Stimulated activated CD4-positive, alpha-beta T cell treated with anti-CD3 and anti-CD28 coated beads, Interleukin-4, amount 100 ng/mL, for 48 hours (primary cell): ENCODE measurements around the gene CACNA2D3.

Source experiments
- DNase-seq, 2 donors: peaks; one replicate each; pipeline ENCODE4 v3.0.0-alpha.2; 2020; ENCODE audit warnings: low read depth in 2 of 2

Gene CACNA2D3

GRCh38 chr3:54274607-54275006 is 152.3 kb downstream of the CACNA2D3 start:
- no peak for DNase-seq

DNA sequence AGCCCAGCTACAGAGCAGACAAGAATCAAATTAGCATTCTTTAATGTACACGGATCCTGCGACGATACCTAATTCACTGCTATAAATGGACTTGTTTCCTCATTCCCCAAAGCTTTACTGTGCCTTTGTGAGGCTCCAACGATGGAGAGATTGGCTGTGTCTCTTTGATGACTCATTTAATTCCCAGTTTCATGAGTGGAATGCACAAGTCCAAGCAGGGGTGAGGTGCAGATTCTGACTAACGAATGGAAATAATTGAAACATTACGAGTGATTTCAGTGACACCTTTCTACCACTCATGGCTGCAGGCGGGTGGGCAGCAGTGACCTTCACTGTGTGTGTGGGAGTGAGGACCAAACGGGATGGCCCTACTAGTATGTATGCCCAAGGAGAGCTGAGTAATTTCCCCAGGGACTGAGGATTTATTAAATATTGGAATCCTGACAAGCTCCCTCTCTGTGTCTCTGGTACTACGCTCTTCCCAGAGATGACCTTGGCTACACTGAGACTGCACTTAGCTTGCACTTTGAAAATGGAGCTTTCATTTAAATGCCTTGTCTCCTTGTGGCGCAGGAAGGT is 156.7 kb downstream of the CACNA2D3 start:
- no peak for DNase-seq

DNA sequence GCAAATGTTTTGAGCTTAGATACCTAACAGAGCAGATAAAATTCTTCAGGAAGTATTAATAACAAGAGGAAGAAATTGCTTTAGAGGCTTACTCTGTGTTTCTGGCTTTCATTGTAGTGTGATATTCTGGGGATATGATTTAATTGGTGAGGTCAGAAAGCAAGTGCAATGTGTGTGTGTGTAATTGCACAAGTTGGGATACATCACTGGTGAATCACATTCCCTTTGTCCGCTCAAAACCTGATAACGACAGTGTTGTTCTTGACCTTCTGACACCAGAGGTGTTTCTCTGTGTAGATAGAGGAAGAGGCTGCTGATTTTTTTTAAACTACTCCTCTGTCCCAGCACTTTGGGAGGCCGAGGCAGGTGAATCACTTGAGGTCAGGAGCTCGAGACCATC is 161.1 kb downstream of the CACNA2D3 start:
- DNase-seq: no peak

DNA sequence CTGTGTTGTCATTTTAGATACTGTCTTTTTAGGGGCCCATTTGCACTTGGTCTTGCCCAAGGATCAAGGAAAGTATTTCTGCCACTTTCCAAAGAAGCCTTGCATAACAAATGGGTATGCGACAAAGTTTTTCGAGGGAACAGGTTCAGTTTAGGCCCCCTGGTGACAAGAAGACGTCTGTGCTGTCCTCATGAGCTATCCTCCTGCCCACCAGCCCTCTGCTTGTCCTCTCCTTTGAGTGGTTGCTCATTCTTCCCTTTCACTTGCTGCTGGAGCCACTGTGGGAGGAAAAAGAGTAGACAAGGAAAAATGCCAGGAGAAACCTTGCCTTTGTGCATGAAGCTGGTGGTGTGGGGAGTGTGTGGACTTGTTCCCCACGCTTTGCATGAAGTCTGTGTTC is 171.9 kb downstream of the CACNA2D3 start:
- DNase-seq: no peak

DNA sequence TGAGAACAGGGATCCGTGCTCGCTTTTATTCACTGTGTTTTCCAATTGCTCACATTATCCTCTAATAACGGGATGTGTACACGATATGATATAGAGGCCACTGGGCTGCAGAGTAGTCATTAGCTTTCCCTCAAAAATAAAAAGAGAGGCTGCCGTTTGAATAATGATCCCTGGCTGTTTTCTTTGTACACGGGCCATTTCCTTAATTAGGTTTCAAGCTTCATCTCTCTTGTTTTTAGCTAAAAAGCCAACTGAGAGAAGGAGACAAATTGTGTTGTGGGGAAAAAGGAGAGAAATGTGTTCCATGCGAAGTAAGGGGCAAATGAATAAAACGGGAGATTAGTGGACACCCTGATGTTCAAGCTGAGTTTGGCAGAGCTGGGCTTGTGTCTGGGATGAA is 174.2 kb downstream of the CACNA2D3 start:
- DNase-seq: no peak

- no peak for DNase-seq
These were observed 177.0 kb downstream of the CACNA2D3 start for GRCh38 chr3:54299169-54299935.

DNA sequence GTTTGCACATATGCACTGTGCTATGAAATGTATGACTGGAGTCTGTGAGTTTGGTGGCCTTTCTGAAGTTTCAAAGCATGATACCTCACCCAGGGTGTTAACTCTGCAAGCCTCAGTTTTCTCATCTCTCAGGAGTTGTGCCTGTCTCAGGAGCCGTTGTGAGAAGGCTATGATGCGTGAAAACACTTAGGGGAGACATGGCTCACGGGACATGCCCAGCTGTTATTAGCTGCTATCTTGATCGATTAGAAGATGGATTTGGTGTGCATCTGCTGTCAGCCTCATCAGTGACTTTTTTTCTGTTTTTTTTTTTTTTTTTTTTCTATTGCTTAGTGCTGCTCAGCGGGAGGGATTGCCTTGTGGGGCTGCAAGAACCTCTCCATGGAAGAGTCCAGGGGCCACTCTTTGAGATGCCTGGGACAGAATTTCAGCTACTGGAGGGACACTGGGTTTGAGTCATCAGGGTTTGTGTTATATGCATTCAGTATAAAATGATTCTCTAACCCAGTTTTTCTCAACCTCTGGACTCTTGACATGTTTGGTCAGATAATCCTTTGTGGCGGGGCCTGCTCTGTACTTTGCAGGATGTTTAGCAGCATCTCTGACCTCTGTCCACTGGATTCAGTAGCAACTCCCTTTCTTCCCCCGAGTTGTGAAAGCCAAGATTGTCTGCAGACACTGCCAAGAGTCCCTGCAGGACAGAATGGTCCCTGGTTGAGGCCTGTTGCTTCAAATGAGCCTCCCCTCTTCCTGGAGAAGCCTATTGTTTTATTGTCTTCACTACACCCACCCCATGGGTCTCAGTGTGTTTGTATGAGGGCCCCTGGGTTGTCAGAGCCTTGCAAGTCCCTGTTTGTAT is 181.4 kb downstream of the CACNA2D3 start:
- DNase-seq: no peak

DNA sequence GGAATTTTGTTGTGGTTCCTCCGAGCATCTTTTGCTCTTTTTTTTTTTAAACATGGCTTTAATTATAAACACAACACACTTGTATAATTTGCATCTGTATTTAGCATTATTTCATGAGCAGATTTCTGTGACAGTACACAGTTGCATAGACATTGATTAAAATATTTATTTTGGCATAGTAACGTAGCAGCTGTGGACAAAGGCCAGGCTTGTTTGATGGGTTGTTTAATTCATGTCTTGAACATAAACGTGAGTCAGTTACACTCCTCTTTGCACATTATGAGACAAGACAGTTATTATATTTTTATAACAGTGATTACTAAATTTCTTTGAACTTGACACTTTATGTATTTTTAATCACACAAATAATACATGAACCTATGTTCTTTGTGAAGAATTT is 182.5 kb downstream of the CACNA2D3 start:
- DNase-seq: no peak

GRCh38 chr3:54305409-54306099 is 183.2 kb downstream of the CACNA2D3 start:
- DNase-seq: no peak

GRCh38 chr3:54307566-54308180 is 185.3 kb downstream of the CACNA2D3 start:
- DNase-seq: no peak

- DNase-seq: no peak
These were observed 187.2 kb downstream of the CACNA2D3 start for GRCh38 chr3:54309601-54310000.

DNA sequence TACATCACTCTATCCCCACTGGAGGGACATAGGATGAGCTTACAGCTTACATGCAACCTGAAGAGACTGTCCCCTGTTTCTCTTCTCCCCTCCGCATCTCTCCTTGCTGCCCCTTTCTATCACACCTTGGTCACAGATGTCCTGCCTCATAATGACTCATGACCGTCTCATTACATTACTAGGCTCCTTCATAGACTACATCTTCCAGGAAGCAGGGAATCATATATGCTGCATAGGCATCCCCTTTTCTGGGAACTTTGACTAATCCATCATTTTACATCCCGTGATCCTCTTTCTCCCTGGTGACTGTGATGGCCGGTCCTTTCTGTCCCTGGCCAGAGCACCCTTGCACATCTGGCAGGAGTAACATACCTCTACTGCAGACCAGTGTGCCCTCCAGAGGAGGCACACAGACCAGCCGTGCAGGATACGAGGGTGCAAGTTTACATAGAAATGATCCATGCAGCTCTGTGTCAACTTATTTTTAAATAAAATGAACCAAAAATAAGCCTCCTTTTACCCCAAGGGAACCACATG is 188.9 kb downstream of the CACNA2D3 start:
- no peak for DNase-seq

- no peak for DNase-seq
These were observed 190.0 kb downstream of the CACNA2D3 start for GRCh38 chr3:54312156-54312899.

GRCh38 chr3:54313418-54313817 is 191.1 kb downstream of the CACNA2D3 start:
- DNase-seq: no peak

DNA sequence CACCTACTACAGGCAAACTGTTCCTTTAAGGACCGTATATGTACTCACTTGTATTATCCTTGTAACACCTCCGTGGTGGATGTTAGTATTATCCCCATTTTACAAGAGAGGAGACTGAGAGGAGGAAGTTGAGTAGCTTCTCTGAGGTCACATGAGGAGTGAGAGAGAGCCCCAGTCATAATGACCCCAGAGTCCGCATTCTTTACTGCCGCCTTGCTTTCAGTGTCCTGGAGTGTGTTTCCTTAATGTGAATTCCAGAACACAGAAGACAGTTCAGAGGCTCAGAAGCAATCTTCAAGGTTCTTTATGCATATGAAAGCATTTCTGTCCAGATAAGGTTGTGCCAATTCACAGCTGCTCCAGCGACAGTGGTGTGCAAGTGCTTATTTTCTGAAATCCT is 199.2 kb downstream of the CACNA2D3 start:
- no peak for DNase-seq

DNA sequence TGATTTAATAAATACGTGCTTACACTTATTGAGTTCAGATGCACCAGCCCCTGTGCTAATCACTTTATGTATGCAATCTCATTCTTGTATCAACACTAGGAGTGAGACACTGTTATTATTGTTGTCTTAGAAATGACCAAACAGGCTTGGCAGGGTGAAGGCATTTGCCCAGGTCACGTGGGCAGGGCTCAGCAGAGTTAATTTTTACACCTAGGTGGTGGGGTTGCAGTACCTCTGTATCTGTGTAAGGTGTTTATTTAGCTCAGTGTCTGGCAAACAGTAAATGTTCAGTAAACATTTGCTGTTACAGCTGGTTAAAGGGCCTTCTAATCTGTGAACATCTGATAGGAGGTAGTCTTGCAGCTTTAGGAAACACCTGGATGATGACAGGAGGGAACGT is 200.0 kb downstream of the CACNA2D3 start:
- no peak for DNase-seq

GRCh38 chr3:54324103-54324502 is 201.8 kb downstream of the CACNA2D3 start:
- no peak for DNase-seq

DNA sequence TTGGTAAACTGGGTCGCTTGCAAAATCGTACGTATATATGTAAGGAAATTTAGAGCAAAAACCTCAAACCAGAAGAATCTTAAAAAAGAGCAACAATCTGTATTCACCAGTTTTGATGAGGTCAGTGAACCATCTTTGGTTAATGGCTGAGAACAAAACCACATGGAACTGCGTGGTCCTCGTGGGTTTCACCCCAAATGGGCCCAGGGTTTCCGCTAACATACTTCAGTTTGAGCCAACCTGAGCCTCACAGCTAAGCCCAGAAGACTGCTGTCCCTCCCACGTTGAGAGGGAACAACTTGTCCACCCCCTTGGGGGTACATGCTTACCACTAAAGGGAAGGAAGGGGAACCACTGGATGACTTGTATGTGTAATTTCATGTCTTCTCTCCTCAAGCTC is 204.6 kb downstream of the CACNA2D3 start:
- no peak for DNase-seq

DNA sequence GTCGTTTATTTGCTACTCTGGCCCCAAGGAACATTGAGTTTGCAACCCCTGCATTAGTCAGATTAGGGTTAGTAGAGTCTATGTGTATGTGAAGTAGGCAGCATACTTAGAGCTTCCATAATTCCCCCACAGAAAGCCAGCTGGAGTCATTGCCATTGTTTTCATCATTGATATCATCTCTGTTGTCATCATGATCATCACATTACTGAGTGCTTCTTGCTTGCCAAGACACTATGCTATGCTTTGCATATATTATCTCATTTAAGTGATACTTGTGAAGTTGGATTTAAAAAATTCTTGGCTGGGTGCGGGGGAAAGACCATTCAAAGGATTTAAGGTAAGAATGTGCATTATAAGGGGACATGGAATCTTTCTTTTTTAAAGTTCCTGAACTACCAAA is 209.0 kb downstream of the CACNA2D3 start:
- no peak for DNase-seq

DNA sequence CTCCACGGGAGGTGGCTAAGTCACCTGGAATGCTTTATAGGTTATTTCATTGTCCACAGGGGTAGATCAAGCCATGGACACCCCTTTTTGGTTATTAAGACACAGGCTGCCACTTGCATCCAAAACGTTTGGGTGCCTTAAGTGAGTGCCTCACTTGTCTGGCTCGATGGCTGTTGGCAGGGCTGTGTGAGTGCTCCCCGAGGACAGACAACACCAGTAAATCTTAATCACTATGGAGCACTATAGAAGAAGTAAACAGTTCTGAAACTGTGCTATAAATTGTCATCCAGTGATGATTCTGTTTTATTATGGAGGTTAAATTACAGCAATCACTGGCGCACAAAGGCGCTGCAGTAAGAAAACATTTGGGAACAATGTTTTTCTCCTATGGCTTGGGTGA is 215.5 kb downstream of the CACNA2D3 start:
- DNase-seq: no peak

DNA sequence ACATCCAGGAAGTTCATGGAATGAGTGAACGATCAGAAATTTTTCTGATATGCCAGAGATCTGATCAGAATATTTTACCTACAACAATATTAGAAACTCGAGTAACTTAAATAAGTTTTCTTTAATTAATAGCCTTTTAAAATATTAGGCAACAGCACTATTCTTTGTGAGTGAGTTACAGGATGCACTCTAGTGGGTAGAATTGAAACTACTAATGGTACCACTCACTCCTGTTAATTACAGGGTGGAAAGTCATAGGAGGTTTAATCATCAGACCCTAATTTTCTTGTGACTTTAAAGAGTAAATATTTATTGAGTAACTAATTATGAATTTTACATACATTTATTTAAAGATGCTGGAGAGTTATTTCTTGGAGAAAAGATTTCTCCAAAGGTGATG is 217.3 kb downstream of the CACNA2D3 start:
- DNase-seq: no peak
